ENCODE measurements around the gene PEAK3.

GRCh38 chr19:2268480-2268830 is 13.5 kb downstream of the PEAK3 start:
- TF ChIP-seq CTCF (IDR thresholded peaks at IDR 0.05; ENCODE audit: low read length) (no peak), EZH2 (IDR thresholded peaks at IDR 0.05; ENCODE audit: borderline replicate concordance, low read length) (no peak)

Data from OCI-LY1 (cell line).